Mesenchymal stem cell (in vitro differentiated cells and primary cell): Measurements from ENCODE around the gene NFATC2.

Experiments
- DNase-seq: peaks from one replicate; pipeline ENCODE4 v3.0.0-alpha.2; 2013
- H2AFZ ChIP-seq: one replicate; pipeline ENCODE4 v1.6.1; 2013; ENCODE audit warnings: low read depth, mild to moderate bottlenecking, control low read depth, inconsistent platforms, low read length, moderate library complexity
- H2AK5ac ChIP-seq: 2 replicates; pipeline ENCODE4 v1.6.1; 2013; ENCODE audit warnings: low read length, moderate library complexity, mild to moderate bottlenecking, inconsistent platforms; ENCODE audit not compliant: severe bottlenecking
- H2BK120ac ChIP-seq: one replicate; pipeline ENCODE4 v1.6.1; 2013; ENCODE audit warnings: low read depth, mild to moderate bottlenecking, inconsistent platforms, low read length, moderate library complexity
- H2BK12ac ChIP-seq, 2 experiments: one replicate each; pipeline ENCODE4 v1.6.1; 2013; ENCODE audit warnings: inconsistent platforms in 2 of 2, low read length in 2 of 2, mild to moderate bottlenecking in 2 of 2, moderate library complexity in 2 of 2, control low read depth in 1 of 2
- H2BK15ac ChIP-seq: one replicate; pipeline ENCODE4 v1.6.1; 2013; ENCODE audit warnings: mild to moderate bottlenecking, low read depth, inconsistent platforms; ENCODE audit not compliant: poor library complexity, severe bottlenecking
- H2BK5ac ChIP-seq: 2 replicates; pipeline ENCODE4 v1.6.1; 2013; ENCODE audit warnings: low read depth, mild to moderate bottlenecking, low read length, control low read depth, inconsistent platforms; ENCODE audit not compliant: poor library complexity, severe bottlenecking
- H3K14ac ChIP-seq, 2 experiments: one replicate each; pipeline ENCODE4 v1.6.1; 2013; ENCODE audit warnings: inconsistent platforms in 2 of 2, low read length in 2 of 2, control low read depth in 1 of 2, mild to moderate bottlenecking in 1 of 2, moderate library complexity in 1 of 2
- H3K18ac ChIP-seq, 2 experiments: one replicate each; pipeline ENCODE4 v1.6.1; 2013; ENCODE audit warnings: inconsistent platforms in 2 of 2, low read length in 2 of 2, control low read depth in 1 of 2, low read depth in 1 of 2, mild to moderate bottlenecking in 1 of 2
- H3K23ac ChIP-seq, 2 experiments: one replicate each; pipeline ENCODE4 v1.6.1; 2013; ENCODE audit warnings: inconsistent platforms in 2 of 2, low read length in 2 of 2, mild to moderate bottlenecking in 2 of 2, moderate library complexity in 2 of 2, control low read depth in 1 of 2
- H3K27ac ChIP-seq: 2 replicates; pipeline ENCODE4 v1.5.1; 2013; ENCODE audit warnings: mild to moderate bottlenecking, moderate library complexity, low read length, control low read depth, inconsistent platforms; ENCODE audit not compliant: poor library complexity, severe bottlenecking
- H3K27me3 ChIP-seq, 2 experiments: 2 replicates each; pipeline versions ENCODE4 v1.6.1 to v1.7.0; 2013; ENCODE audit warnings: low read length in 2 of 2, mild to moderate bottlenecking in 2 of 2, moderate library complexity in 2 of 2, control low read depth in 1 of 2, inconsistent platforms in 1 of 2; ENCODE audit not compliant: control insufficient read depth in 1 of 2, insufficient read depth in 1 of 2
- H3K36me3 ChIP-seq, 2 experiments: 2 replicates each; pipeline versions ENCODE4 v1.6.1 to v1.7.0; 2013; ENCODE audit warnings: low read length in 2 of 2, control low read depth in 1 of 2, inconsistent platforms in 1 of 2, low read depth in 1 of 2, mild to moderate bottlenecking in 1 of 2; ENCODE audit not compliant: insufficient read depth in 2 of 2, control insufficient read depth in 1 of 2
- H3K4ac ChIP-seq, 2 experiments: one replicate each; pipeline ENCODE4 v1.6.1; 2013; ENCODE audit warnings: inconsistent platforms in 2 of 2, low read length in 2 of 2, mild to moderate bottlenecking in 2 of 2, moderate library complexity in 2 of 2, control low read depth in 1 of 2, low read depth in 1 of 2
- H3K4me1 ChIP-seq: 2 replicates; pipeline ENCODE4 v1.6.1; 2013; ENCODE audit warnings: low read depth, low read length, control low read depth; ENCODE audit not compliant: control insufficient read depth, insufficient read depth
- H3K4me2 ChIP-seq: 2 replicates; pipeline ENCODE4 v1.6.1; 2013; ENCODE audit warnings: low read length, mild to moderate bottlenecking, inconsistent platforms; ENCODE audit not compliant: poor library complexity, severe bottlenecking
- H3K4me3 ChIP-seq, 2 experiments: 2 replicates each; pipeline versions ENCODE4 v1.5.1 to v1.7.0; 2013; ENCODE audit warnings: low read length in 2 of 2, mild to moderate bottlenecking in 2 of 2, control low read depth in 1 of 2, low read depth in 1 of 2; ENCODE audit not compliant: insufficient read depth in 1 of 2
- H3K79me1 ChIP-seq: replicated peaks from 2 replicates; pipeline ENCODE4 v1.6.1; 2013; ENCODE audit warnings: mild to moderate bottlenecking, control low read depth, low read length, inconsistent platforms; ENCODE audit not compliant: poor library complexity, severe bottlenecking
- H3K9ac ChIP-seq: 2 replicates; pipeline ENCODE4 v1.7.0; 2013; ENCODE audit warnings: mild to moderate bottlenecking, low read length, moderate library complexity
- H3K9me3 ChIP-seq: 2 replicates; pipeline ENCODE4 v1.7.0; 2013; ENCODE audit warnings: mild to moderate bottlenecking, low read length; ENCODE audit not compliant: control insufficient read depth
- H4K8ac ChIP-seq: one replicate; pipeline ENCODE4 v1.6.1; 2013; ENCODE audit warnings: inconsistent platforms, mild to moderate bottlenecking, low read length, moderate library complexity
- H4K91ac ChIP-seq: one replicate; pipeline ENCODE4 v1.6.1; 2013; ENCODE audit warnings: mild to moderate bottlenecking, low read length, inconsistent platforms
- WGBS: methylation state at CpG from one replicate; pipeline ENCODE4 v1.1.7; 2013; ENCODE audit warnings: mixed read lengths; 5-methylcytosine and 5-hydroxymethylcytosine counted together

NFATC2 gene

GRCh38 chr20:51533291-51534172 lies 9.0 kb downstream of the NFATC2 start:
- H2BK15ac ChIP-seq, result peak overlapping the region; percentile 15
- H3K23ac ChIP-seq, result peak overlapping the region in 1 of 2 experiments; percentile 87
- H3K36me3 ChIP-seq, result peaks cover 0 to 4% of the 10 kb centered on the region in 2 experiments
- 53% methylated on average over 19 of the region's 19 CpGs for WGBS
- peaks cover 22% of the 10 kb centered on the region for H3K4me1 ChIP-seq
- H3K27ac ChIP-seq, result no peak overlapping the region
- no peaks in the 10 kb centered on the region for H3K79me1 ChIP-seq
- no peak overlapping the region for H2AFZ ChIP-seq
- H3K4ac ChIP-seq, result no peak overlapping the region
- no peak overlapping the region for H3K9ac ChIP-seq
- peak; percentile 66 for DNase-seq
- no peak overlapping the region for H3K4me2 ChIP-seq
- H4K8ac ChIP-seq, result peak overlapping the region; percentile 81
- no peak overlapping the region for H2AK5ac ChIP-seq
- peaks cover 0 to 4% of the 10 kb centered on the region in 2 experiments for H3K27me3 ChIP-seq
- peak overlapping the region in 1 of 2 experiments; percentile 84 for H2BK12ac ChIP-seq
- H3K14ac ChIP-seq, result peak overlapping the region in 1 of 2 experiments; percentile 83
- peaks cover 12% of the 10 kb centered on the region for H3K9me3 ChIP-seq
- H2BK120ac ChIP-seq, result no peak overlapping the region
- no peak overlapping the region for H3K4me3 ChIP-seq
- H3K18ac ChIP-seq, result peak overlapping the region; percentile 40 to 88
- peak overlapping the region; percentile 23 for H4K91ac ChIP-seq
- no peak overlapping the region for H2BK5ac ChIP-seq

GRCh38 chr20:51532577-51533191 lies 9.8 kb downstream of the NFATC2 start:
- no peak overlapping the region for H2BK5ac ChIP-seq
- no peak overlapping the region for H3K23ac ChIP-seq
- H3K4me1 ChIP-seq, result peaks cover 22% of the 10 kb centered on the region
- H2AK5ac ChIP-seq, result peak overlapping the region; percentile 58
- WGBS, result 90% methylated on average over 24 of the region's 24 CpGs
- H3K14ac ChIP-seq, result no peak overlapping the region
- no peak overlapping the region for H2BK120ac ChIP-seq
- H3K4me3 ChIP-seq, result no peak overlapping the region
- no peak overlapping the region for H3K4ac ChIP-seq
- peak overlapping the region in 1 of 2 experiments; percentile 60 for H3K18ac ChIP-seq
- H3K79me1 ChIP-seq, result no peaks in the 10 kb centered on the region
- DNase-seq, result no peak
- H3K36me3 ChIP-seq, result peaks cover 0 to 4% of the 10 kb centered on the region in 2 experiments
- H3K27me3 ChIP-seq, result peaks cover 0 to 4% of the 10 kb centered on the region in 2 experiments
- no peak overlapping the region for H3K27ac ChIP-seq
- H2AFZ ChIP-seq, result no peak overlapping the region
- H4K91ac ChIP-seq, result peak overlapping the region; percentile 30
- peaks cover 5% of the 10 kb centered on the region for H3K9me3 ChIP-seq
- peak overlapping the region; percentile 7 to 68 for H2BK12ac ChIP-seq
- H2BK15ac ChIP-seq, result no peak overlapping the region
- peak overlapping the region; percentile 27 for H4K8ac ChIP-seq
- H3K4me2 ChIP-seq, result no peak overlapping the region
- H3K9ac ChIP-seq, result no peak overlapping the region

- H3K4me3 ChIP-seq, result no peak overlapping the region
- H2AK5ac ChIP-seq, result no peak overlapping the region
- H3K27ac ChIP-seq, result no peak overlapping the region
- no peak overlapping the region for H4K91ac ChIP-seq
- H3K14ac ChIP-seq, result no peak overlapping the region
- no peak overlapping the region for H2BK12ac ChIP-seq
- H3K4me1 ChIP-seq, result peaks cover 22% of the 10 kb centered on the region
- 95% methylated on average over 7 of the region's 12 CpGs for WGBS
- H4K8ac ChIP-seq, result no peak overlapping the region
- no peak overlapping the region for H2BK120ac ChIP-seq
- no peak overlapping the region for H2AFZ ChIP-seq
- no peak overlapping the region for H2BK5ac ChIP-seq
- no peak overlapping the region for H3K23ac ChIP-seq
- H2BK15ac ChIP-seq, result no peak overlapping the region
- no peak overlapping the region for H3K4me2 ChIP-seq
- no peak overlapping the region for H3K18ac ChIP-seq
- DNase-seq, result no peak
- peaks cover 0 to 4% of the 10 kb centered on the region in 2 experiments for H3K36me3 ChIP-seq
- no peaks in the 10 kb centered on the region for H3K9me3 ChIP-seq
- peaks cover 0 to 4% of the 10 kb centered on the region in 2 experiments for H3K27me3 ChIP-seq
- no peak overlapping the region for H3K4ac ChIP-seq
- H3K9ac ChIP-seq, result no peak overlapping the region
- no peaks in the 10 kb centered on the region for H3K79me1 ChIP-seq
Observed at GRCh38 chr20:51531712-51532456, 10.6 kb downstream of the NFATC2 start.
